Astrocyte of the cerebellum (primary cell): Measurements from ENCODE around the gene TCEANC.
"Not testable (repeated sequence)": the region's sequence is repeated elsewhere in the genome, so short reads cannot be mapped to it uniquely, and the experiment has no call there.

Experiments
- DNase-seq: peaks from one replicate; pipeline ENCODE4 v3.0.0-alpha.2; 2011; ENCODE audit warnings: low read depth
- H3K4me3 ChIP-seq: 2 replicates; pipeline ENCODE4 v1.5.1; 2011; ENCODE audit warnings: mild to moderate bottlenecking, low read depth, low read length, moderate library complexity
- in situ Hi-C: cut with HindIII; loops from 2 replicates; pipeline ENCODE4 v1.10.0; 2017; ENCODE audit warnings: low sequenced_read_pairs
- TF ChIP-seq, protein P1 (sequence below): IDR thresholded peaks from 2 replicates; pipeline ENCODE4 v1.5.1; 2012; ENCODE audit warnings: low read length, low read depth, moderate library complexity, mild to moderate bottlenecking; ENCODE audit errors: missing control alignments

Gene TCEANC

DNA sequence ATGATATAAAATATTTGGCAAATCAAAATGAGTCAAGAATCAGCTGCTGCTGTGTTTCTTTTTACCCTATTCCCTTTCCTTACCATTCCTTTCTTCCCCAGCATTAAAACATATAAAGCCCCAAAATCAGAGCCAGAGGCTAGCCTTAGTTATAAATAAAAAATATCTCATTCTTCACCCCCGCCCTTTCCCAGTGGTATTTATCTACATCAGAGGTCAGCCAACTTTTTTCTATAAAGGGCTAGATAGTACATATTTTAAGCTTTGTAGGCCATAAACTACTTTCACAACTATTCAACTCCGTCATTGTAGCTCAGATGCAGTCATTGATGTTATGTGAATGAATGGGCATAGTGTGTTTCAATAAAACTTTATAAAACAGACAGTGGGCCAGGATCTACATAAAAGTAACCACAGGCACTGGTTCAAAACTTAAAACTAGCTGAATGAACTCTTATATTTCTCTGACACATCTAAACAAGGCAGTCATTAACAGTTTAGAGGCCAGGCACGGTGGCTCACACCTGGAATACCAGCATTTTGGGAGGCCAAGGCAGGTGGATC, 30.5 kb upstream of the TCEANC start:
- in situ Hi-C loops = no loop called here
- no peak for DNase-seq

DNA sequence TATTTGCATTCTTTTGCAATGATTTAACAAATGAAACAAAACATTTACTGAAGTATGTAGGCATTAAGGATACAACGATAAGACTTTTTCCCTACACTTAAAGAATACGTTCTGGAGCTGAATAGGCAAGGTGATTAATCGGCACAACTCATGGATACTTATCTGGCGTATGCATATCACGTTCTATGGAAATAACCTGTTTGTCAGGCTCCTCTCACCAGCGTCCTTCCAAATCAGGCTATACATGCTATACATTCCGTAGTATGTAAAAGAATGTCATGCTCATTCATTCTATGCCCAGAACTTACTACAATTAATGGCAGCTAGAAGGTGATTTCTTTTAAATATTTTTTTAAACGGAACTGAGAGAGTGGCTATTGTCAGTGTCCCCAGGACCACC, 25.6 kb upstream of the TCEANC start:
- TF ChIP-seq, protein P1, sequence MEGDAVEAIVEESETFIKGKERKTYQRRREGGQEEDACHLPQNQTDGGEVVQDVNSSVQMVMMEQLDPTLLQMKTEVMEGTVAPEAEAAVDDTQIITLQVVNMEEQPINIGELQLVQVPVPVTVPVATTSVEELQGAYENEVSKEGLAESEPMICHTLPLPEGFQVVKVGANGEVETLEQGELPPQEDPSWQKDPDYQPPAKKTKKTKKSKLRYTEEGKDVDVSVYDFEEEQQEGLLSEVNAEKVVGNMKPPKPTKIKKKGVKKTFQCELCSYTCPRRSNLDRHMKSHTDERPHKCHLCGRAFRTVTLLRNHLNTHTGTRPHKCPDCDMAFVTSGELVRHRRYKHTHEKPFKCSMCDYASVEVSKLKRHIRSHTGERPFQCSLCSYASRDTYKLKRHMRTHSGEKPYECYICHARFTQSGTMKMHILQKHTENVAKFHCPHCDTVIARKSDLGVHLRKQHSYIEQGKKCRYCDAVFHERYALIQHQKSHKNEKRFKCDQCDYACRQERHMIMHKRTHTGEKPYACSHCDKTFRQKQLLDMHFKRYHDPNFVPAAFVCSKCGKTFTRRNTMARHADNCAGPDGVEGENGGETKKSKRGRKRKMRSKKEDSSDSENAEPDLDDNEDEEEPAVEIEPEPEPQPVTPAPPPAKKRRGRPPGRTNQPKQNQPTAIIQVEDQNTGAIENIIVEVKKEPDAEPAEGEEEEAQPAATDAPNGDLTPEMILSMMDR = no peak
- in situ Hi-C loops = no loop called here
- no peak overlapping the region for H3K4me3 ChIP-seq
- DNase-seq = no peak

More for the DNA sequence above, 30.5 kb upstream of the TCEANC start:
- H3K4me3 ChIP-seq = no peak overlapping the region
- TF ChIP-seq, protein P1 = no peak

DNA sequence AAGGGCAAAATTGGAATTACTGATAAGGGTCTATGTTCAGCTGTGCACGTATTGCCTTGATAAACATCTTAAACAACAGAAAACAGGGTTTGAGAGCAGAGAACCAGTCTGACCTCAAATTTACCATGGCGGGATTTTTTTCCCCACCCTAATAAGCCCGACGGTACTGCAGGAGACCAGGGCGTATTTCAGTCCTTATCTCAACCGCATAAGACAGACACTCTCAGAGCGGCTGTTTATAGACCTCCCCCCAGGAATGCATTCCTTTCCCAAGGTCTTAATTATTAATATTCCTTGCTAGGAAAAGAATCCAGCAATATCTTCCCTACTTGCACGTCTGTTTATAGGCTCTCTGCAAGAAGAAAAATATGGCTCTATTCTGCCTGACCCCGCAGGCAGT, 15.7 kb upstream of the TCEANC start:
- in situ Hi-C loops, DNase-seq, H3K4me3 ChIP-seq: not testable (repeated sequence)

DNA sequence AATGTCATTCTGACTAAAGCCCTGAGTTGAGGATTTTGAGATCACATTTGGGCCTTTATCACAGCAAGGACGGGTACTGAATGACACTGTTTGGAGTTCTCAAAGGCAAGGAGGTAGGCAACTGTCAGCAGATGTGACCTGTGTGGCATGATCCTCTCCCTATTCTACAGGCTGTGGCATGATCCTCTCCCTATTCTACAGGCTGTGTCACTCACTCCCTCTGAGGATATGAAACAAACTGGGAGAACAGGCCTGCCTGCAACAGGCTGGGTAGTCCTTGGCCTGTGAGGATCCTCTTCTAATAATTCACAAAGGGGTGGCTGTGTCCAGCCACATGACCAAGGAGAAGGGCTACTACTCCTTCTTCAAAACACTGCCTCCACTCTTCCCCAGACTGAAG, 14.9 kb upstream of the TCEANC start:
- no peak for DNase-seq
- H3K4me3 ChIP-seq = no peak overlapping the region
- TF ChIP-seq, protein P1 = no peak
- in situ Hi-C loops = no loop called here

DNA sequence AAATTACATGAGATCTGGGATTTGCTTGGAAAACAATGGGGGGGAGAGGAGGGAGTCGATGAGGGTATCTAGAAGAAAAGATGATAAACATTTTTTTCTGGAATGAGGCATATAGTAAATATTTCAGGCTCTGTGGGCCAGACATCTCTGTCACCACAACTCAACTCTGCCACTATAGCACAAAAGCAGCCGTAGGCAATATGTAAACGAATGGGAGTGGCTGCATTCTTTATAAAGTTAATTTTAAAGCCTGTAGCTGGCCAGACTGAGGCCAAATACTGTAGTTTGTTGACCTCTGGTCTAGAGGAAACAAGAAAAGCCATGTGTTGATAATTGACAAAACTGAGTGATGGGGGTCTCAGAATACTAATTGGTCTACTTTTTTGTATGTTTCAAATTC, 14.1 kb upstream of the TCEANC start:
- in situ Hi-C loops = no loop called here
- no peak overlapping the region for H3K4me3 ChIP-seq
- TF ChIP-seq, protein P1 = no peak
- DNase-seq = no peak

DNA sequence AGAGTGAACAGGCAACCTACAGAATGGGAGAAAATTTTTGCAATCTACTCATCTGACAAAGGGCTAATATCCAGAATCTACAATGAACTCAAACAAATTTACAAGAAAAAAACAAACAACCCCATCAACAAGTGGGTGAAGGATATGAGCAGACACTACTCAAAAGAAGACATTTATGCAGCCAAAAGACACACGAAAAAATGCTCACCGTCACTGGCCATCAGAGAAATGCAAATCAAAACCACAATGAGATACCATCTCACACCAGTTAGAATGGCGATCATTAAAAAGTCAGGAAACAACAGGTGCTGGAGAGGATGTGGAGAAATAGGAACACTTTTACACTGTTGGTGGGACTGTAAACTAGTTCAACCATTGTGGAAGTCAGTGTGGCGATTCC, 11.3 kb upstream of the TCEANC start:
- DNase-seq, H3K4me3 ChIP-seq, in situ Hi-C loops: not testable (repeated sequence)

DNA sequence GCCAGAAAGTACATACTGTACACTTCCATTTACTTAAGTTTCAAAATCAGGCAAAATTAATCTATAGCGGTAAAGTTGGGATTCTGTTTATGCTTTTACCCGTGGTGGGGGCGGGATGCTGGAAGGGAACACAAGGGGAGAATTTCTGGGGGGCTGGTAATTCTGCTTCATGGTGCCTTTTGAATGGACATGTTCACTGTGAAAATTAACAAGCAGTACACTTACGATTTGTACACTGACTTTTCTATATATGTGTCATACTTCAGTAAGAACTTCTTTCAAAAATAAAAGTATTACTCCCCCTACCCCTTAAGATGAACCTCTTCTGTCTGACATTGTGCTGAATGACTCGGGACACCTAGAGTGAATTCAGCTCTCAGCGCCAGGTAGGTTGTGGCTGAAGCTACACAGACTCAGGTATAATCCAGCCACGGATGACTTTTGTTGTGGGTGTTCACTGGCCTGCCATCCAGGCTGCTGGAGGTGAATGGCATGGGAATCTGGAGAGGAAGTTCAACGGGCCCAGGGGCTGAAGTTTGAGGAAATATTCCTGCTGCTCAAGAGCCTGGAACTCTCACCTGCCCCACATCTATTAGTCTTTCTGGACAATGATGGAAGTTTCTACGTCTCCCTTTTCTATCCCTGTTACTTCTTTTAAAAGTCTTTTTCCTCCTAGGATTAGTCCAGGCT, 7.3 kb upstream of the TCEANC start:
- no peak overlapping the region for H3K4me3 ChIP-seq
- no peak for DNase-seq
- TF ChIP-seq, protein P1 = no peak
- in situ Hi-C loops = no loop called here
